ENCODE data around the gene DHRS3.

DHRS3 gene

DNA sequence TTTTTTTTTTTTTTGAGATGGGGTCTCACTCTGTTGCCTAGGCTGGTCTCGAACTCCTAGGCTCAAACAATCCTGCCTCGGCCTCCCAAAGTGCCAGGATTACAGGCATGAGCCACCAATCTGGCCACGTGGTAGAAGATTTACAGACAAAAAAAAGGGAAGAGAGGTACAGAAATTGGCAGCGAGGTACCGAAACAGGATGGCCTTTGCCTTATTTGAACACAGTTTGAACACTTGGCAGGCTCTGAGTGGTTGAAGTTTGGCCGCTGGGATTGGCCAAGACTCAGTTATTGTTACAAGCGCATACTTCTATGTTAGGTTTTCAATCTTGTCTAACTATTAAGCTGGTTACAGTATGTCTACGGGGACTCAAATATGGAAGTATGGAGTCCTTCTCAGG is 19.7 kb upstream of the DHRS3 start:
- no peak for DNase-seq

DNA sequence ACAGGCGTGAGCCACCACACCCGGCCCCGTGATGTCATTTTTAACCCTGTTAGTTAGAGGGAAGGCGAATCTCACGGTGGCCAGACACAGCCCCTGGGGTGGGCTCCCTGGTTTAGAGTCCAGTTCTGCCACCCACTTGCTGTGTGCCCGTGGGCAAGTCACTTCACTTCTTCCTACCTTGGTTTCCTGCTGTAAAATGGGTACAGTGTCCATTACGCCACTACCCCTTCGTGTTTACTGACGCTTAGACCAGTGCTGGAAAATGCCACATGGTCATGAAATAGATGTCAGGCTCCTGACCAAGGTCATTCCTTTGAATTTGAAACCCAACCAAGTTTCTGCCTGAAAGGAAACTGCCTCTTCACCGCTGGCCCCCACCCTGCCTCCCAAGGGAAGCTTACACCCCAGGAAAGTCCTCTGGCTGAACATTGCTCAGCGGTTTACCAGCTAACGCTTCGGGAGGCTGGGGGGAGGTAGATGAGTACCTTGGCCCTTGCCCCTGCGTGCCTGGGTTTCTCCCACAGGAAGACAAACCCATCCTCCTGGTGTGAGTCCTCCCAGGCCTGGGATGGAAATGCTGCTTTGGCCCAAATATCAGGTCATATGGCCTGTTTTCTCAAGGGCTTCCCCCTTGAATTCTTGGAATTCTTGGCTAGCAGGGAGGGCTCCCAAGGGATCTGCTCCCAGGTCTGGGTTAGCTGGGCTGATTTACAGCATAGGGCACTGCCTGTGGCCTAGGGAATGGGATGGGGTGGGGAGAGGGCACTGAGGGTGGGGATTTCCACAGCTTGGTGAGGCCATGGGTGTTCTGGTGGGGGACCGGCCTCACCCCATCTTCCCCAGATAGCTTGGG is 18.3 kb upstream of the DHRS3 start:
- no peak for DNase-seq

GRCh38 chr1:12634696-12635202 is 16.7 kb upstream of the DHRS3 start:
- no peak for DNase-seq

GRCh38 chr1:12634156-12634555 is 16.1 kb upstream of the DHRS3 start:
- DNase-seq = no peak

- DNase-seq = no peak
These were observed 13.6 kb upstream of the DHRS3 start for GRCh38 chr1:12631571-12631970.

DNA sequence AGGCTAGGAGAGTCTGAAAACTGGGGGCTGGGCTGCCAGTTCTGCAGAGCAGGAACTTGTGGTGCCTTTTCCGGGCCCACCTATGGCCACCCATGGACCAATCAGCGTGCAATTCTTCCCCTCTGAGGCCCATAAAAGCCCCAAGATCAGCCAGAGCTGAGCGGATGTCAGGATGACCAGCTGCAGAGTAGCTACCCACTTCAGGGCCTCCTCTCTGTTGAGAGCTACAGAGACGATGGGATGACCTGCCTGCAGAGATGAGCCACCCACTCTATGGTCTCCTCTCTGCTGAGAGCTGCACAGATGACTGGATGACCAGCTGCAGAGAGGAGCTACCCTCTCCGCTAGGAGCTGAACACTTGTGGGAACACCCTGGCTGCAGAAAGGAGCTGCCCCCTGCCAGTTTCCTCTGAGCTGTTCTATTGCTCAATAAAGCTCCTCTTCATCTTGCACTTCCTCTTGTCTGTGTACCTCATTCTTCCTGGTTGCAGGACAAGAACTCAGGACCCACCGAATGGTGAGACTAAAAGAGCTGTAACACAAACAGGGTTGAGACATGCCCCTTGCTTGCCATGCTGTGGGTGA is 13.0 kb upstream of the DHRS3 start:
- DNase-seq = no peak

DNA sequence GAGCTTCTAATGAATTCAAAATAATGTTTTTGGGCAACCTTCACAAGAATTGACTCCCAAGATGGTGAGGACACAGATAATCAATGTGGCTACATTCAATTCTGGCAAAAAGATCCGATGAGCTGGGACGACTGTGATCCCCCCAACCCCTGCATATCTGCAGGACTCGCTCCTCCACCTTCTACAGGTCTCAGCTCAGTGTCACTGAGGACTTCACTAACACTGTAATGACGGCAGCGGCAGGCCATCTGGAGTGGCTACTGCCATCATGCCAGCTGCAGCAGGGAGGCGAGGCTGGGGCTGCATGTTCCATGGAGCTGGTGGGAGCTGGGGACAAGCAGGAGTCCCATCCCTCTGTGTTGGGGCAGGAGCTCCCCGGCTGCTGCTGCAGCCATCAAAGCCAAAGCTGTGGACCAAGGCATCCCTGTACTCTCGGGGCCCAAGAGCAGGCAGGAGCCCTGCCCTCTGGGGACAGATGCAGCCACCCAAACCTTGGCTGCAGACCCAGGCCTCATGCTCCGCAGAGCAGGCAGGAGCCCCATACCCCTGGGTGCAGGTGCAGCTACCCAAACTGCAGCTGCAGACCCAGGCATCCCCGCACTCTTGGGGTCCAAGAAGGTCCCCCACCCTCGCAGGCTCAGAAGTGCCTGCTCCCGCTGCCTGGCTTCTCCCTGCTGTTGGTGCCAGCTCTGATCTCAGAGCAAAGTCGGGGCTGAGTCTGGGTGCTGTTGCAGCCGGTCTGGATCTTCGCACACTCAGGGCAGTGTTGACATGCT is 12.2 kb upstream of the DHRS3 start:
- no peak for DNase-seq

GRCh38 chr1:12629511-12629956 is 11.5 kb upstream of the DHRS3 start:
- DNase-seq = no peak

GRCh38 chr1:12627296-12627695 is 9.3 kb upstream of the DHRS3 start:
- no peak for DNase-seq

DNA sequence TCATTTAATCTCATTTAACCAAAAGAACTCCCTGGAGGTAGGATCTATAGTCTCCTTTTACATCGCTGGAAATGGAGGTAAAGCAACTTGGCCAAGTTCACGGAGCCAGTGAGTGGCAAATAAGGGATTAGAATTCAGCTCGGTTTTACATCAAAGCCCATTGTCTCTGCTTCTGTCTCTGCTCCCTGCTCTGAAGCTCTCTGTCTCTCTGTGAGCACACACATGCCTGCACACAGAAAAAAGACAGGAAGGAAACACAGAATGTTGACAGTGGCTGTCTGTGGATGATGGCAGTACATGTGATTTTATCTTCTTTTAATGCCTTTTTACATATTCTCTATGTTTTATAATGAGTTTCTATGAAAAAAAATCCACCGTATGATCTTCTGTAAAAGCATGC is 8.9 kb upstream of the DHRS3 start:
- no peak for DNase-seq

- no peak for DNase-seq
These were observed 7.3 kb upstream of the DHRS3 start for GRCh38 chr1:12625276-12625675.

- DNase-seq = no peak
These were observed 4.5 kb upstream of the DHRS3 start for GRCh38 chr1:12622506-12622905.

DNA sequence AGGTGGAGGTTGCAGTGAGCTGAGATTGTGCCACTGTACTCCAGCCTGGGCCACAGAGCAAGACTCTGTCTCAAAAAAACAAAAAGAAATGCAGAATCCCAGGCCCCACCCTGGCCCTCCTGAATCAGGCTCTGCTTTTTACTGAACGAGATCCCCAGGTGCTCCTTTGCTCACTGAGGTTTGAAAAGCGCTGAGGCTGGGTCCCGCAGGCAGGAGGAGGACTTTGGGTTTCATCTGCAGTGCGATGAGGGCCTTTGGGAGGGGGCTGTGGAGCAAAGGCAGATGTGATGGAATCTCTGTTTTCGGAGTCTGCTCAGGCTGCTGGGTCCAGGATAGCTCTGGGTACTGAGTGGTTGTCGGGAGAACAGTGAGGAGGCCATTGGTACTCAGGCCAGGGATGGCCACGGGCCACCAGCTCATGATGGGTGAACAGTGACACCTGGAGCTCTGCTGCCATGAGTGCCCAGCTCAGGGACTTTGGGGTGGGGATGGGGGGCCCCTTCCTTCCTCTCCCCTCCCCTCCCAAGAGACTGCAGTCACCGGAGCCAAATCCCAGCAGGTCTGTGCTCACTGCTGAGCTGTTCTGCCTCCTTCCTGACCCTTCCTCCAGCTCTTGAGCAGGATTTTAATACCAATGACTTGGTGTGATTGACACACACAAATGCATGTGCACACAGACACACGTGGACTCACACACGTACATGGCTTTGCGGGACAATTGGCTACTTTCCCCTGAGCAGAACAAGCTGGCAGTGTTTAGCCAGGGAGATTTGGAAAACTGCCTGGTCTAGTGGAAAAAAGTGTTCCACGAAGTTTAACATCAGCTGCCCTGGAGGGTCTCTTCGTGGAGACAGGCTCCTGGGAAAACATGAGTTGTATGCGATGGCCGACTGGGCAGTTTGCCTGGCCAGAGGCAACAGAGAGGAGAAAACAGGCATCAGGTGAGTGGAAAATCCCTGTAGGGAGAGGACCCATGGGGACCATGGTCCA is 3.6 kb upstream of the DHRS3 start:
- no peak for DNase-seq

GRCh38 chr1:12620931-12621330 is 2.9 kb upstream of the DHRS3 start:
- DNase-seq = no peak

- peak; percentile 12 for DNase-seq
These were observed 2.5 kb upstream of the DHRS3 start for GRCh38 chr1:12620488-12620865.

- DNase-seq = peak; percentile 74
These were observed 1.9 kb upstream of the DHRS3 start for GRCh38 chr1:12619792-12620487.

GRCh38 chr1:12618965-12619791 is 1.2 kb upstream of the DHRS3 start:
- DNase-seq = peak; percentile 55

GRCh38 chr1:12618661-12618964 is 603 bp upstream of the DHRS3 start:
- DNase-seq = no peak

GRCh38 chr1:12617511-12617900 is 504 bp downstream of the DHRS3 start:
- peak; percentile 32 for DNase-seq

DNA sequence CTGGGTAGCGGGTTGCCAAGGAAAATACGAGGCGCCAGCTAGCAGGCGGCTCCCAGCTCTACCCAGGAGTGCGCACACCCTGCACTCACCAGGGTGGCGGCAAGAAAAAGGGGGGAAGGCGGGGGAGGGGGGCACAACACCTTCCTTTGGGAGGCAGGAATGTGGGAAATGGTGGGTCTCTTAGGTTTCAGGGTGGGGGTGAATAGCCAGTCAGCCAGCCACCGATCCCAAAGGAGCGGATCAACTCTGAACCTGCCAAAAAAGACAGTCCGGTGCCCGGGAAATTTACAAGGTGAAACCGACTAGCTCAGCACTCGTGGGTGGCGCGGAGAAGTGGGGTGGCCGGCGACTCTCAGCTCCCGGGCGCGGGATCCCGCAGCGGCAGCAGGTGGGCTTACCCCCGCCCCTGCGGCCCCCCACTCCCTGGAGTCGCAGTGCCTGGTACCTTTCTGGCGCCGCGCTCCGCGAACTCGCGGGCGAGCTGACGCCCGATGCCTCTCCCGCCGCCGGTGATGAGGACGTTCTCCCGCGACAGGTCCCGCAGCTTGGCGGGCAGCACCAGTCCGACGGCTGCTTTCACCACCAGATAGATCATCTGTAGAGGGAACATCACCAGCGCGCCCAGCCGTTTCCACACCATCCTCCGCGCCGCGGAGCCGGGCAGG is 1.2 kb downstream of the DHRS3 start:
- peak; percentile 11 for DNase-seq

All from activated gamma-delta T cell treated with Interleukin-2 at 50 U/mL for 16 hours (primary cell).